HG03175 (cell line): ENCODE results near the gene EIF3K.

ENCODE experiments used
- ATAC-seq: cut with Tn5 transposase; IDR thresholded peaks from one replicate; pipeline ENCODE4 v1.9.1; 2021; ENCODE audit warnings: mild to moderate bottlenecking, moderate library complexity; ENCODE audit not compliant: unreplicated experiment

EIF3K gene

DNA sequence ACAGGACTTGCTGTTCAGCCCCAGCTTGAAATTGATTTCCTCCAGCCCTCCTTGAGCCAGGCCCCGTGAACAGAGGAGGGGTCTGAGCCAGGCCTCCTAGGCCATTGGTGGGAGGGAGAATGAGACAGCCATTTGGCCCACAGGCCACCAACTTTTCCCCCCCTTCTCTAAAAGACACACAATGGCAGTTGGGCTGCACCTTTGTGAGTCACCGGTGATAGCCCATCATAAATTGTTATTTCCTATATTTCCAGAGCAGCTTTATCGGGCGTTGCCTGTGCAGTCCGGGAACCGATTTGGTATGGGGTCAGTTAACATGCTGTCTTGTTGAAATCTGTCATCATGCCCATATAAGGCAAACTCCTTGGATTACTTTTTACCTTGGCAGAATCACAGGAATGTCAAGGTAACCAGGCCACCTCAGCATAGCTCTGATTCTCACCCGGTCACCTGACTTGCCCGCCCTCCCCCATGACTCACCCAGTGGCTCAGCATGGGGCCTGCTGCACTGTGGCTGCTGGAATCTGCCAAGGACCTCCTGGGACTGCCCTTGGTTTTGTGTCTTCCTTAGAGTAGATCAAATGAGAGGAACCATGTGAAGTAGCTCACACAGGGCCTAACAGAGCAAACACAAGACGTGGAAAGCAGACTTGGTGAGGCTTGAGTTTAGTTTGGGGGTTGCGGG is 64.5 kb downstream of the EIF3K start:
- no peak for ATAC-seq

DNA sequence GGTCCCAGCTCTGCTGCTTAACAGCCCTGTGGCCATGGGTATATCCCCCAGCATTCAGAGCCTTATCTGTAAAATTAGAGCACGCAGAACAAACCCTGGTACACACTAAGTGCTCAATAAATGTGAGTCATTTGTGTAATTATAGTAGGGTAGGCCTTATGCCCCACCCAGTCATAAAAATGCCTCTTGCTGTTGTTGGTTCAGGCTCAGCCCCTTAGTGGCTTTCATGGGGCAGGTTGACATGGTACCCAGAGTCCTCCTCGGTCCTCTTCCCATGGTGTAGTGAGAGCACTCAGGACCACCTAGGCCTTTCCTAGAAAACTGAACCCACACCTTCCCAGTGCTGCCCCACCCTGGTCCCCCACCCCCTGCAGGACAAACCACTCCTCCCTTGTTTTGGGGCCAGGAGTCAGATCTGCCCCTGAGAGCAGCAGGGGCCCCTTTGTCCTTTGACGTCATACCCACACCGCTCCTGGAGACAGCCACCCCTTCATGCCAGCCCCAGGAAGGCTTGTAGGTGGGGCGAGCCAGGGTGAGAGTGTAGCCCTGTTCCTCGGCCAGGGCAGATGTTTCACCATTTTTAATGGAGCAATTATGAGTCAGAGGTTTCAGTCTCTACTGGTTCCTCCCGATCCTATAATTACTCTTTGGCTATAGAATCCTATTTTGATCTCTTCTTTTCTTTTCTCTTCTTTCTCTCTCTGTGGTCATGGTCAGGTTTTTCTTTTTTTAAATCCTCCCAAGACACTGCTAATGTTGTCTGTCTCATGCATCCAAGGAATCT is 65.3 kb downstream of the EIF3K start:
- ATAC-seq, result no peak

DNA sequence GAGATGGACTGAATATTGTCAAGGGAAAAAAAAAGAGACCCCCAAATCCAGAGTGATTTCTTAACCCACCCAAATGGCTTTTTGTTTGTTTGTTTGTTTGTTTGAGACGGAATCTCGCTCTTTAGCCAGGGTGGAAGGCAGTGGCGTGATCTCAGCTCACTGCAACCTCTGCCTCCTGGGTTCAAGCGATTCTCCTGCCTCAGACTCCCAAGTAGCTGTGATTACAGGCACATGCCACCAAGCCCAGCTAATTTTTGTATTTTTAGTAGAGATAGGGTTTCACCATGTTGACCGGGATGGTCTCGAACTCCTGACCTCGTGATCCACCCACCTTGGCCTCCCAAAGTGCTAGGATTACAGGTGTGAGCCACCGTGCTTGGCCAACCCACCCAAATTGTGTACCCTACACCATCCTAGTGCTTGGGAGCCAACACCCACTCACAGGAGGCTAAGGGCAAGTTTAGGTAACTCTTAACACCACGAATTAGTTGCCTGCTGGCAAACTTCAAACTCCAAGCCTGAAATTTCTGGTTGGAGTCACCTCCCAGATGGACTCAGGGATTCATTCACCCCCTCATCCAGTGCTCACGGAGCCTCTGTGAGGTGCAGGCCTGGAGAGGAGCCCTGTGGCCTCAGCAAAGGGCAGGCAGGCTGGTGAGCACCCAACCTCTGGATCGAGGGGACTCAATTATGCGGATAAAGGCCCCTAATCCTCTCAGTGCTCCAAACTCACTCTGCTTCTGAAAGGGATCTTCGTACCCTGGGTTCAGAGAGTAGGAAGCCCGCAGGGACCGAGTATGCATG is 66.1 kb downstream of the EIF3K start:
- ATAC-seq, result no peak

DNA sequence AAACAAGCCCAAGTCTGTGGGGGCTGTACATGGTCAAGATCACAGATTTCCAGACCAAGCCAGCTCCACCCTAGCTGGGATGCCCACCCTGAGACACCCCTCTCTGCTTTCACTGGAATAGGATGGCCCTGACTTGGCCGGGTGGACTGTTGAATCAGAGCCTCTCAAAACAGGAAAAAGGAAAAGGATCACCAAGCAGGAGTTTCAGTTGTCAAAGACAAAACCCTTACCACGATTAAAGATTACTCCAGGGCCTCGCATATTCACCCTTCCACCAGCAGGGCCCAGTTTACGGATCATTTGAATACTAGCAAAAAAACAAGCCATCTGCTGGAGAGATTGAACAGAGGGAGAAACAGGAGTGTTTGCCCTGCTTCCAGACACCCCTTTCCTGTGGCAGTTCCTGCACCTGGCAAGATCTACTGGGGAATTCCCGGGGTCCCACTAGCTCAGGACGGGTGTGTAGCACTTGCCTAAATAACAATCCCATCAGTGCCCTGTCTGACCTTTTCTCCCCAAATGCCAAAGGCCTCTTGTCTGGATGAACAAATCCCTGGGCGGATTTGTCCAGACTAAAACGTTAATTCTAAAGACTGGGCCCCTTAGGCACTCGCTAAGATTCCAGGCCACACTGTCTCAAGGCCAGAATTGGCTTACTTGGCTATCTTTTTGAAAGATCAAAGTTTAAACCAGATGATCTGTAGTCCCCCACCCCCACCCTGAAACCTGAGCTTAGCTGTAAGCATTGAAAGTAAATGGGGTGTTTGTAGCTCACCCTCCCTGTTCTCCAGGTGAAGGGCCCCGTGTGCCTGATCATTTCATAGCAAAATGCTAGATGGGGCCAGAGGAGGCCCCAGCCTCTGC is 66.9 kb downstream of the EIF3K start:
- ATAC-seq, result no peak

DNA sequence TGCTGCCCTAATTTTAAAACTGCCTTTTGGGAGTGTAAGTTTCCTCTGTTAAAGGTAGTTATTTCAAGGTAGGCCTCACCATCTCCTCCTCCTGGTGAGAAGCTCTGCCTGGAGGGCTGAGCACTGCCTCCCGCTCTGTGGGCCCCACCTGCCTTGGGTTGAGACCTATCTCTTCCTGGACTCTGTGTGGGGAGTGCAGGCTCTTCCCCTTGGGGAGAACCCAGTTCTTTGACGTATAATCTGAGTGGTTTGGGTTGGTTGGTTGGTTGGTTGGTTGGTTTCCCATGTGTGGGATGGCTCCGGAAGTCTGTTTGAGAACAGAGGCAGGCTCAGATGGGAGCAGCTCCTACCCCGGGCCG is 67.5 kb downstream of the EIF3K start:
- no peak for ATAC-seq
